GM23338 (cell line): ENCODE measurements around the gene ARMCX5. TPM values are rescaled to one million over a fixed set of nuclear protein-coding genes. Genes with fewer than 3 reads are reported as not detected.

Experiments used
- ATAC-seq: fragments of 200-7000 bp; cut with Tn5 transposase; 3 replicates; pipeline ENCODE4 v1.9.1; 2020
- DNase-seq: peaks from one replicate; pipeline ENCODE4 v3.0.0-alpha.2; 2015; ENCODE audit warnings: low spot score
- H2AFZ ChIP-seq: fragments of 200-600 bp; sonication (generic); 2 replicates; pipeline ENCODE4 v1.8.0; 2016; ENCODE audit warnings: antibody characterized with exemption, mild to moderate bottlenecking, moderate library complexity
- H3F3A ChIP-seq: fragments of 200-600 bp; sonication (generic); replicated peaks from 2 replicates; pipeline ENCODE4 v1.8.0; 2017; ENCODE audit warnings: antibody characterized with exemption, mixed run types, low read depth
- H3K27ac ChIP-seq: fragments of 200-600 bp; sonication (generic); 2 replicates; pipeline ENCODE4 v1.6.1; 2016; ENCODE audit warnings: low read depth
- H3K27me3 ChIP-seq: fragments of 200-600 bp; sonication (generic); 2 replicates; pipeline ENCODE4 v1.8.0; 2016; ENCODE audit warnings: mild to moderate bottlenecking, mixed run types, moderate library complexity; ENCODE audit not compliant: insufficient read depth
- H3K36me3 ChIP-seq: fragments of 200-600 bp; sonication (generic); 2 replicates; pipeline ENCODE4 v1.8.0; 2016; ENCODE audit warnings: mild to moderate bottlenecking; ENCODE audit not compliant: insufficient read depth
- H3K4me1 ChIP-seq: fragments of 200-600 bp; sonication (generic); 2 replicates; pipeline ENCODE4 v1.8.0; 2016; ENCODE audit warnings: mild to moderate bottlenecking, moderate library complexity; ENCODE audit not compliant: insufficient read depth
- H3K4me2 ChIP-seq: fragments of 200-600 bp; sonication (generic); 2 replicates; pipeline ENCODE4 v1.7.1; 2017; ENCODE audit warnings: mixed run types
- H3K4me3 ChIP-seq: fragments of 200-600 bp; sonication (generic); 2 replicates; pipeline ENCODE4 v1.6.1; 2016; ENCODE audit warnings: mixed run types
- H3K79me2 ChIP-seq: fragments of 200-600 bp; sonication (generic); replicated peaks from 2 replicates; pipeline ENCODE4 v1.8.0; 2017; ENCODE audit warnings: mild to moderate bottlenecking; ENCODE audit not compliant: insufficient read depth
- H3K9me2 ChIP-seq: fragments of 200-600 bp; sonication (generic); 2 replicates; pipeline ENCODE4 v1.8.0; 2017; ENCODE audit not compliant: insufficient read depth
- H4K20me1 ChIP-seq: fragments of 200-600 bp; sonication (generic); replicated peaks from 2 replicates; pipeline ENCODE4 v1.8.0; 2017; ENCODE audit warnings: mild to moderate bottlenecking; ENCODE audit not compliant: insufficient read depth
- H3K27ac Mint-ChIP-seq: 2 replicates; pipeline ENCODE4 v1.8.0; 2020; ENCODE audit warnings: inconsistent platforms, mild to moderate bottlenecking, moderate library complexity, mixed read lengths
- H3K27me3 Mint-ChIP-seq: 3 replicates; pipeline ENCODE4 v1.8.0; 2022; ENCODE audit warnings: low read depth, mild to moderate bottlenecking, moderate library complexity, mixed read lengths, inconsistent platforms; ENCODE audit not compliant: insufficient read depth, poor library complexity
- H3K36me3 Mint-ChIP-seq: 3 replicates; pipeline ENCODE4 v1.8.0; 2021; ENCODE audit warnings: low read depth, mild to moderate bottlenecking, inconsistent platforms, moderate library complexity, mixed read lengths
- H3K4me1 Mint-ChIP-seq: 3 replicates; pipeline ENCODE4 v1.8.0; 2020; ENCODE audit warnings: mild to moderate bottlenecking, inconsistent platforms, mixed read lengths
- H3K4me3 Mint-ChIP-seq: 3 replicates; pipeline ENCODE4 v1.8.0; 2021; ENCODE audit warnings: moderate library complexity, mild to moderate bottlenecking, inconsistent platforms, mixed read lengths
- H3K9me3 Mint-ChIP-seq: 3 replicates; pipeline ENCODE4 v1.8.0; 2020; ENCODE audit warnings: moderate library complexity, mild to moderate bottlenecking, inconsistent platforms, mixed read lengths
- CREB1 ChIP-seq: fragments of 250-450 bp; sonication (Bioruptor Pico); IDR thresholded peaks from 2 replicates; pipeline ENCODE4 v1.5.0; 2020; ENCODE audit warnings: low read depth, mild to moderate bottlenecking, moderate library complexity
- EZH2 ChIP-seq: fragments of 200-600 bp; sonication (generic); IDR thresholded peaks from one replicate; pipeline ENCODE4 v1.8.0; 2017; ENCODE audit warnings: antibody characterized with exemption, mild to moderate bottlenecking, low read depth; ENCODE audit not compliant: unreplicated experiment
- POLR2AphosphoS5 ChIP-seq: IDR thresholded peaks from 2 replicates; pipeline ENCODE4 v1.6.1; 2016; ENCODE audit warnings: antibody characterized with exemption, low read depth
- ZNF331 ChIP-seq: fragments of 250-450 bp; sonication (Bioruptor Pico); IDR thresholded peaks from 2 replicates; pipeline ENCODE4 v1.5.0; 2020; ENCODE audit warnings: low read depth, mild to moderate bottlenecking, moderate library complexity
- polyA plus RNA-seq: library from polyadenylated mRNA; unstranded; fragments of >200 nt; fragmentation: Nextera tagmentation; extraction: Ambion mirVana; gene quantifications from 2 replicates; pipeline ENCODE4 v1.2.1, GENCODE V29; 2016
- total RNA-seq: library from RNA; depleted of rRNA; stranded (reverse); fragments of >200 nt; shearing (Covaris generic); gene quantifications from 2 replicates; pipeline ENCODE4 v1.2.3, GENCODE V29; 2014
- TF ChIP-seq, protein P1 (sequence below): fragments of 250-450 bp; sonication (Bioruptor Pico); IDR thresholded peaks from 2 replicates; pipeline ENCODE4 v1.5.0; 2020; ENCODE audit warnings: mild to moderate bottlenecking, moderate library complexity
- TF ChIP-seq, protein P2 (sequence below): IDR thresholded peaks from 2 replicates; pipeline ENCODE4 v1.6.1; 2016; ENCODE audit warnings: antibody characterized with exemption
- TF ChIP-seq, protein P3 (sequence below), 2 experiments: fragments of 200-600 bp in 1 of 2; sonication (generic) in 1 of 2; conservative IDR thresholded peaks; 2 replicates each; pipeline versions ENCODE4 v1.5.1 to v1.6.1; 2016 to 2017; ENCODE audit warnings: antibody characterized with exemption in 2 of 2, low read depth in 2 of 2, mild to moderate bottlenecking in 2 of 2, moderate library complexity in 1 of 2

The ARMCX5 gene
- total and polyA plus RNA-seq, 2 experiments from 2014 or later: 6.6 to 18.6 TPM

DNA sequence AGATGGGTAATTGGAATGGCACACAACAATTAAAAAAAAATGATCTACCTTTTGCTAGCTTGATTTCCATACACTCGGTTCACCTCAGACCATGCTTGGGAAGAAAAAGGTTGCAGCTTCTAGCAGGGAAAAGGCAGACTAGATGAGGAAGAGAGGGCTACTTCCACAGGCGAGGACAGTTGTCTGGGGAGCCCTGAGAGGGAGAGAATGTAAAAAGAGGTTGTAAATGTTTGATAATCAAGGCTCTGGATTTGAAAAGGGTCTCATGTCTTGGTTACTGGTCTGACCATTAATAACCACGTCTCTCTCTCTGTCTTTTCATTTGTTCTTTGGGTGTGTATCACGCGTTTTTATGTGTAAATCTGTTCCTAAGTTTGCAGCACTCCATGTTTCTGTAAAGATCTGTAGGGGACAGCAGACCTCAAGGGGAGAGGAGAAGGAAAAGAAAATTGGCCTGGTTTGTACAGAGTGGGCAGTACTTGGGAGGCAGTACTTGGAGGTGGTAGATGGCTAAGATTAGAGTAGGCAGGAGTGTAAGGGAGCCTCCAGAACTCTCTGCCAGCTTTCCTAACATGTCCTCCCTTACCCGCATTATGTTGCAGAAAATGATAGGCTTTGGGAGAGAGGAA is 750 bp downstream of the ARMCX5 start (continued):
- TF ChIP-seq, protein P1, sequence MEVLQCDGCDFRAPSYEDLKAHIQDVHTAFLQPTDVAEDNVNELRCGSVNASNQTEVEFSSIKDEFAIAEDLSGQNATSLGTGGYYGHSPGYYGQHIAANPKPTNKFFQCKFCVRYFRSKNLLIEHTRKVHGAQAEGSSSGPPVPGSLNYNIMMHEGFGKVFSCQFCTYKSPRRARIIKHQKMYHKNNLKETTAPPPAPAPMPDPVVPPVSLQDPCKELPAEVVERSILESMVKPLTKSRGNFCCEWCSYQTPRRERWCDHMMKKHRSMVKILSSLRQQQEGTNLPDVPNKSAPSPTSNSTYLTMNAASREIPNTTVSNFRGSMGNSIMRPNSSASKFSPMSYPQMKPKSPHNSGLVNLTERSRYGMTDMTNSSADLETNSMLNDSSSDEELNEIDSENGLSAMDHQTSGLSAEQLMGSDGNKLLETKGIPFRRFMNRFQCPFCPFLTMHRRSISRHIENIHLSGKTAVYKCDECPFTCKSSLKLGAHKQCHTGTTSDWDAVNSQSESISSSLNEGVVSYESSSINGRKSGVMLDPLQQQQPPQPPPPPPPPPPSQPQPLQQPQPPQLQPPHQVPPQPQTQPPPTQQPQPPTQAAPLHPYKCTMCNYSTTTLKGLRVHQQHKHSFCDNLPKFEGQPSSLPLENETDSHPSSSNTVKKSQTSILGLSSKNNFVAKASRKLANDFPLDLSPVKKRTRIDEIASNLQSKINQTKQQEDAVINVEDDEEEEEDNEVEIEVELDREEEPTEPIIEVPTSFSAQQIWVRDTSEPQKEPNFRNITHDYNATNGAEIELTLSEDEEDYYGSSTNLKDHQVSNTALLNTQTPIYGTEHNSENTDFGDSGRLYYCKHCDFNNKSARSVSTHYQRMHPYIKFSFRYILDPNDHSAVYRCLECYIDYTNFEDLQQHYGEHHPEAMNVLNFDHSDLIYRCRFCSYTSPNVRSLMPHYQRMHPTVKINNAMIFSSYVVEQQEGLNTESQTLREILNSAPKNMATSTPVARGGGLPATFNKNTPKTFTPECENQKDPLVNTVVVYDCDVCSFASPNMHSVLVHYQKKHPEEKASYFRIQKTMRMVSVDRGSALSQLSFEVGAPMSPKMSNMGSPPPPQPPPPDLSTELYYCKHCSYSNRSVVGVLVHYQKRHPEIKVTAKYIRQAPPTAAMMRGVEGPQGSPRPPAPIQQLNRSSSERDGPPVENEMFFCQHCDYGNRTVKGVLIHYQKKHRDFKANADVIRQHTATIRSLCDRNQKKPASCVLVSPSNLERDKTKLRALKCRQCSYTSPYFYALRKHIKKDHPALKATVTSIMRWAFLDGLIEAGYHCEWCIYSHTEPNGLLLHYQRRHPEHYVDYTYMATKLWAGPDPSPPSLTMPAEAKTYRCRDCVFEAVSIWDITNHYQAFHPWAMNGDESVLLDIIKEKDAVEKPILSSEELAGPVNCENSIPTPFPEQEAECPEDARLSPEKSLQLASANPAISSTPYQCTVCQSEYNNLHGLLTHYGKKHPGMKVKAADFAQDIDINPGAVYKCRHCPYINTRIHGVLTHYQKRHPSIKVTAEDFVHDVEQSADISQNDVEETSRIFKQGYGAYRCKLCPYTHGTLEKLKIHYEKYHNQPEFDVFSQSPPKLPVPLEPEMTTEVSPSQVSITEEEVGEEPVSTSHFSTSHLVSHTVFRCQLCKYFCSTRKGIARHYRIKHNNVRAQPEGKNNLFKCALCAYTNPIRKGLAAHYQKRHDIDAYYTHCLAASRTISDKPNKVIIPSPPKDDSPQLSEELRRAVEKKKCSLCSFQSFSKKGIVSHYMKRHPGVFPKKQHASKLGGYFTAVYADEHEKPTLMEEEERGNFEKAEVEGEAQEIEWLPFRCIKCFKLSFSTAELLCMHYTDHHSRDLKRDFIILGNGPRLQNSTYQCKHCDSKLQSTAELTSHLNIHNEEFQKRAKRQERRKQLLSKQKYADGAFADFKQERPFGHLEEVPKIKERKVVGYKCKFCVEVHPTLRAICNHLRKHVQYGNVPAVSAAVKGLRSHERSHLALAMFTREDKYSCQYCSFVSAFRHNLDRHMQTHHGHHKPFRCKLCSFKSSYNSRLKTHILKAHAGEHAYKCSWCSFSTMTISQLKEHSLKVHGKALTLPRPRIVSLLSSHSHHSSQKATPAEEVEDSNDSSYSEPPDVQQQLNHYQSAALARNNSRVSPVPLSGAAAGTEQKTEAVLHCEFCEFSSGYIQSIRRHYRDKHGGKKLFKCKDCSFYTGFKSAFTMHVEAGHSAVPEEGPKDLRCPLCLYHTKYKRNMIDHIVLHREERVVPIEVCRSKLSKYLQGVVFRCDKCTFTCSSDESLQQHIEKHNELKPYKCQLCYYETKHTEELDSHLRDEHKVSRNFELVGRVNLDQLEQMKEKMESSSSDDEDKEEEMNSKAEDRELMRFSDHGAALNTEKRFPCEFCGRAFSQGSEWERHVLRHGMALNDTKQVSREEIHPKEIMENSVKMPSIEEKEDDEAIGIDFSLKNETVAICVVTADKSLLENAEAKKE (CRISPR knock-in tag): no peak
- TF ChIP-seq EZH2: no peak
- TF ChIP-seq, protein P2, sequence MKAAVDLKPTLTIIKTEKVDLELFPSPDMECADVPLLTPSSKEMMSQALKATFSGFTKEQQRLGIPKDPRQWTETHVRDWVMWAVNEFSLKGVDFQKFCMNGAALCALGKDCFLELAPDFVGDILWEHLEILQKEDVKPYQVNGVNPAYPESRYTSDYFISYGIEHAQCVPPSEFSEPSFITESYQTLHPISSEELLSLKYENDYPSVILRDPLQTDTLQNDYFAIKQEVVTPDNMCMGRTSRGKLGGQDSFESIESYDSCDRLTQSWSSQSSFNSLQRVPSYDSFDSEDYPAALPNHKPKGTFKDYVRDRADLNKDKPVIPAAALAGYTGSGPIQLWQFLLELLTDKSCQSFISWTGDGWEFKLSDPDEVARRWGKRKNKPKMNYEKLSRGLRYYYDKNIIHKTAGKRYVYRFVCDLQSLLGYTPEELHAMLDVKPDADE: no peak
- TF ChIP-seq CREB1 (CRISPR knock-in tag): no peak
- TF ChIP-seq POLR2AphosphoS5: no peak

DNA sequence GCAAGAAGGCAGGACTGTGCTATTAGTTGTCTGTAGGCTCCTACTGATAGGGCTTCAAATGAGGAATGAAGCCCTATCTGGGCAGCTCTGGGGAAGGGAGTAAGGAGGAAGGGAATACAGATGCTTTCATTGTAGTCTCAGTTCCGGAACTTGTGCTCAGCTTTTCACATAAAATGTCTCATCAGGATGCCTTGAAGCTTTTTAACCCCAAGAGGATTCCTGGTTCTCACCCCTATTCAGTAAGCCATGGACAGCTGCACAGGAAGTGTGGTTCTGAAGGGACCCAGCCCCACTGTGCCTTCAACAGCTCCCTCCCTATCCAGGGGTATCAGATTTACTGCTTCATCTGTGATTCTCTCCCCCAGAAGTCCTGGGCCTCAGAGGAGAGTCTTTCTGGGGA is 5.0 kb downstream of the ARMCX5 start:
- Histone ChIP-seq H3K9me2 (no peaks in the 10 kb centered on the region), H3K4me2 (no peak overlapping the region), H3F3A (no peaks in the 10 kb centered on the region), H3K4me3 (no peak overlapping the region), H3K27me3 (no peaks in the 10 kb centered on the region), H3K36me3 (no peaks in the 10 kb centered on the region), H3K27ac (no peak overlapping the region), H3K4me1 (no peaks in the 10 kb centered on the region), H4K20me1 (no peaks in the 10 kb centered on the region), H3K79me2 (peaks cover 15% of the 10 kb centered on the region), H2AFZ (no peak overlapping the region)
- Mint-ChIP-seq H3K36me3 (peaks cover 21% of the 10 kb centered on the region), H3K9me3 (no peaks in the 10 kb centered on the region), H3K27me3 (no peaks in the 10 kb centered on the region), H3K4me3 (no peak overlapping the region), H3K27ac (no peak overlapping the region), H3K4me1 (peaks cover 8% of the 10 kb centered on the region; the same call in 2 of the 3 replicates)
- ATAC-seq: no peak
- no peak for DNase-seq
- TF ChIP-seq ZNF331 (CRISPR knock-in tag): no peak
- no peak for TF ChIP-seq POLR2AphosphoS5
- TF ChIP-seq, protein P3, sequence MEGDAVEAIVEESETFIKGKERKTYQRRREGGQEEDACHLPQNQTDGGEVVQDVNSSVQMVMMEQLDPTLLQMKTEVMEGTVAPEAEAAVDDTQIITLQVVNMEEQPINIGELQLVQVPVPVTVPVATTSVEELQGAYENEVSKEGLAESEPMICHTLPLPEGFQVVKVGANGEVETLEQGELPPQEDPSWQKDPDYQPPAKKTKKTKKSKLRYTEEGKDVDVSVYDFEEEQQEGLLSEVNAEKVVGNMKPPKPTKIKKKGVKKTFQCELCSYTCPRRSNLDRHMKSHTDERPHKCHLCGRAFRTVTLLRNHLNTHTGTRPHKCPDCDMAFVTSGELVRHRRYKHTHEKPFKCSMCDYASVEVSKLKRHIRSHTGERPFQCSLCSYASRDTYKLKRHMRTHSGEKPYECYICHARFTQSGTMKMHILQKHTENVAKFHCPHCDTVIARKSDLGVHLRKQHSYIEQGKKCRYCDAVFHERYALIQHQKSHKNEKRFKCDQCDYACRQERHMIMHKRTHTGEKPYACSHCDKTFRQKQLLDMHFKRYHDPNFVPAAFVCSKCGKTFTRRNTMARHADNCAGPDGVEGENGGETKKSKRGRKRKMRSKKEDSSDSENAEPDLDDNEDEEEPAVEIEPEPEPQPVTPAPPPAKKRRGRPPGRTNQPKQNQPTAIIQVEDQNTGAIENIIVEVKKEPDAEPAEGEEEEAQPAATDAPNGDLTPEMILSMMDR (conservative IDR thresholded peaks at IDR 0.05; ENCODE audit: low read depth in 2 of 2): no peak
